Lower lobe of right lung (tissue), 2 donors: ENCODE data around the gene P2RX4. TPM values are rescaled to one million over a fixed set of nuclear protein-coding genes. Genes with fewer than 3 reads are reported as not detected.

Source experiments
- ATAC-seq, 2 donors: fragments of 200-7000 bp; cut with Tn5 transposase; one replicate each; pipeline ENCODE4 v1.9.1; 2020 to 2022; ENCODE audit warnings: mild to moderate bottlenecking in 2 of 2, moderate library complexity in 2 of 2
- DNase-seq: peaks from one replicate; pipeline ENCODE4 v3.0.0-alpha.2; 2020
- H3K27ac ChIP-seq: fragments of 200-600 bp; one replicate; pipeline ENCODE4 v1.8.0; 2022
- H3K27me3 ChIP-seq: fragments of 200-600 bp; one replicate; pipeline ENCODE4 v1.8.0; 2022; ENCODE audit warnings: low read depth
- H3K36me3 ChIP-seq: fragments of 200-600 bp; one replicate; pipeline ENCODE4 v1.8.0; 2022; ENCODE audit warnings: mild to moderate bottlenecking
- H3K4me1 ChIP-seq: fragments of 200-600 bp; one replicate; pipeline ENCODE4 v1.8.0; 2022
- H3K4me3 ChIP-seq: fragments of 200-600 bp; one replicate; pipeline ENCODE4 v1.8.0; 2022; ENCODE audit warnings: mild to moderate bottlenecking
- H3K9me3 ChIP-seq: fragments of 200-600 bp; one replicate; pipeline ENCODE4 v1.8.0; 2022
- CTCF ChIP-seq: fragments of 200-600 bp; IDR thresholded peaks from one replicate; pipeline ENCODE4 v1.8.0; 2022; ENCODE audit warnings: antibody characterized with exemption, mild to moderate bottlenecking
- intact Hi-C: fragments of 100-400 bp; cut with DNase I; formaldehyde crosslinking; loops from one replicate; pipeline ENCODE4 v1.11.0; 2022
- total RNA-seq: library from RNA; stranded (reverse); fragmentation: NEBNext Ultra II Directional; extraction: Animal tissue kit (Norgen Biotek cat#: 25700); gene quantifications from one replicate; pipeline ENCODE4 v1.2.1, GENCODE V29; 2021
- donor health status: DM: no; HTN: yes; CAD: no; lungs with severe emphysema.

P2RX4 gene
- total RNA-seq, 1 donor from 2014 or later = 65.8 TPM

- H3K4me3 ChIP-seq = no peak overlapping the region
- H3K27ac ChIP-seq = no peak overlapping the region
- no peaks in the 10 kb centered on the region for H3K9me3 ChIP-seq
- H3K36me3 ChIP-seq = peaks cover 31% of the 10 kb centered on the region
- no peak for DNase-seq
- no peaks in the 10 kb centered on the region for H3K27me3 ChIP-seq
- peaks cover 27% of the 10 kb centered on the region for H3K4me1 ChIP-seq
- no peak for ATAC-seq
- no peak for TF ChIP-seq CTCF
- intact Hi-C loops = no loop called here
Measured at GRCh38 chr12:121217063-121217462, 7.1 kb downstream of the P2RX4 start.

DNA sequence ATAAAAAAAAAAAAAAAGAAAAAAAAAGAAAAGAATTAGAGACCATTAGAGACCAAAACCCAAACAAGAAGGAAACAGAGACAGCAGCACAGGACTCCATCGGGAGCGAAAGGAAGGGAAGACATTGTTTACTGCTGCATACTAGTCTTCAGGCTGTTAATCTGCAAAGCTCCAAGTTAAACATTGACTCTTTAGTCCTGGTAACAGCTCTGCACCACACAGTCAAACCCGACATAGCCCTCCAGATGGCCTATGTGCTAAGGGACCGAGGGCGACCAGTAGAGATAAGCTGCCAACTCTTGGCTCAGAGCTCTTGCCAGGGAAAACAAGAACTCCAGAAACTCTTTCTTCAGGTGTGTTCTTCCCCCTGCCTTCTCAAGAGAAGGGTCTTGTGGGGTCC, 7.8 kb downstream of the P2RX4 start:
- DNase-seq (no peak), ATAC-seq (no peak)
- peaks cover 27% of the 10 kb centered on the region for H3K4me1 ChIP-seq
- peaks cover 36% of the 10 kb centered on the region for H3K36me3 ChIP-seq
- no peak overlapping the region for H3K27ac ChIP-seq
- no peak overlapping the region for H3K4me3 ChIP-seq
- intact Hi-C loops = no loop called here
- no peak for TF ChIP-seq CTCF
- no peaks in the 10 kb centered on the region for H3K9me3 ChIP-seq
- no peaks in the 10 kb centered on the region for H3K27me3 ChIP-seq

DNA sequence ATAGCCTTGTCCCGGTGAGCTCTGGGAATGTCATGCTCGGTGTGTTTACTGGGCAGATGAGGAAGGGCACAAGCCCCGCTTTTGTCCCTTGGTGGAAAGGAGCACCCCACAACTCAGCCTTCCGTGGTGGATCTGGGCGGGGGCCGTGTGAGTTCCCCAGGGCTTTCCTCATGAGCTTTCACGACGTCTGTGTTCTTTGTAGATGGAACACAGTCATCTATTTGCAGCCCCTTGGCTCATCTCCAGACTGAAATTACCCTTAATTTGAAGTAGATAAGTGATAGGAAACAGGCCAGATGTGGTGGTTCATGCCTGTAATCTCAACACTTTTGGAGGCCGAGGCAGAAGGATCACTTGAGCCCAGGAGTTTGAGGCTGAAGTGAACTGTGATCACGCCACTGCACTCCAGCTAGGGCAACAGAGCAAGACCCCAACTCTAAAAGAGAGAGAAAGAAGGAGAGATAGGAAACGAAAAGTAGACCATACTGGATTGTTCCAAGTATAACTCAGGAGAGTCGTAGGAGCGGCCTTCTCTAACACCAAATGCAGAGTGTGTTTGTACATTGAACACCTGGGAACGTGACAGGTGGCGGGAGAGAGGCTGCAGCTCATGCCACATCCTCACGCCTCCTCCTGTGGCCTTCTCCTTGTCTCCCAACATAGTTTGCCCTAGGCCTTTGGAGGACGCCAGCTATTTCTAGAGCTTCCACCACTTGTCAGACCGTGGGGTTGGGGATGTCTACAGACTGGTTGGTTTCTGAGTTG, 8.8 kb downstream of the P2RX4 start:
- peaks cover 41% of the 10 kb centered on the region for H3K36me3 ChIP-seq

GRCh38 chr12:121219353-121219986, 9.5 kb downstream of the P2RX4 start:
- no peaks in the 10 kb centered on the region for H3K9me3 ChIP-seq
- intact Hi-C loops = no loop called here
- no peak overlapping the region for H3K27ac ChIP-seq
- no peak overlapping the region for H3K4me3 ChIP-seq
- ATAC-seq (no peak), DNase-seq (no peak)
- no peak for TF ChIP-seq CTCF
- peaks cover 46% of the 10 kb centered on the region for H3K36me3 ChIP-seq
- peaks cover 15% of the 10 kb centered on the region for H3K4me1 ChIP-seq
- H3K27me3 ChIP-seq = no peaks in the 10 kb centered on the region

More for the DNA sequence above, 8.8 kb downstream of the P2RX4 start:
- Histone ChIP-seq H3K27me3 (no peaks in the 10 kb centered on the region), H3K4me3 (no peak overlapping the region), H3K27ac (no peak overlapping the region), H3K4me1 (peaks cover 19% of the 10 kb centered on the region), H3K9me3 (no peaks in the 10 kb centered on the region)
- ATAC-seq (no peak), DNase-seq (no peak)
- no peak for TF ChIP-seq CTCF
- intact Hi-C loops = no loop called here

DNA sequence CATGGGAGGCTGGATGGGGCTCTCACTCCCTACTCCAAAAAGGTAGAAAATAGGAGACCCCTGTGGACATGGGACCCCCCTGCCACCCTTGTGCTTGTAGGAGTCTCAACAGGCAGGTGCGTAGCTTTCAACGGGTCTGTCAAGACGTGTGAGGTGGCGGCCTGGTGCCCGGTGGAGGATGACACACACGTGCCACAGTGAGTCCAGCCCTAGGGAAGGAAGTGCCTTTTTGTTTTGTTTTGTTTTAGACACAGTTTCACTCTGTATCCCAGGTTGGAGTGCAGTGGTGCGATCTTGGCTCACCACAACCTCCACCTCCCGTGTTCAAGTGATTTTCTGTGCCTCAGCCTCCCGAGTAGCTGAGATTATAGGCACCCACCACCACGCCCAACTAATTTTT, 12.9 kb downstream of the P2RX4 start:
- no peak for TF ChIP-seq CTCF
- DNase-seq (no peak), ATAC-seq (no peak)
- H3K9me3 ChIP-seq = no peaks in the 10 kb centered on the region
- H3K27ac ChIP-seq = no peak overlapping the region
- H3K4me3 ChIP-seq = no peak overlapping the region
- H3K36me3 ChIP-seq = peaks cover 53% of the 10 kb centered on the region
- H3K27me3 ChIP-seq = no peaks in the 10 kb centered on the region
- peaks cover 4% of the 10 kb centered on the region for H3K4me1 ChIP-seq
- intact Hi-C loops = no loop called here
